Adrenal gland (tissue), 5 donors: ENCODE results near the gene CA10.

ENCODE experiments used
- CTCF ChIP-seq, 6 experiments: fragments of 450-650 bp in 4 of 6; fragments of 200-600 bp in 2 of 6; sonication (generic) in 1 of 6; IDR thresholded peaks; 1 replicate in 5 of 6; 2 replicates in 1 of 6; pipeline versions ENCODE4 v1.5.1 to v1.8.0; 2016 to 2021; ENCODE audit warnings: antibody characterized with exemption in 6 of 6, mild to moderate bottlenecking in 2 of 6, moderate library complexity in 1 of 6
- POLR2A ChIP-seq, 2 donors: fragments of 450-650 bp; IDR thresholded peaks; one replicate each; pipeline ENCODE4 v1.6.1; 2017; ENCODE audit warnings: antibody characterized with exemption in 2 of 2, mild to moderate bottlenecking in 2 of 2, moderate library complexity in 1 of 2
- donor health status: DM: no; HTN: no; CAD: no.

DNA sequence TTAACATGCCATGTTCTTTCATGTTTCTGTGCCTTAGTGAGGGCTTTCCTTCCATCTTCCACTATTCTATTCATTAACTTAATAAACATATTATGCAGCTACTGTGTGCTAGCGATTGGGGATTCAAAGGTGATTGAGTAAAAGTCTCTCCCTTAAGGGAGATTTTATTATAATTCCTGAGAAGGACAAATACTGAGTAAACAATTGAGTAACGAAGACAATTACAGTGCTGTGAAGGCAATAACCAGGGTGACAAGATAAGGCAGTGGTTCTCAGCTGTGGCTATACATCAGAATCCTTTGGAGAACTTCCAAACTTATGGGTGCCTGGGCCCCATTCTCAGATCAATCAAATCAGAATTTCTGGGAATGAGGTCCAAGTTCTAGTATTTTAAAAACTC is 353.3 kb downstream of the CA10 start:
- TF ChIP-seq CTCF (IDR thresholded peaks at IDR 0.05) (no peak), POLR2A (IDR thresholded peaks at IDR 0.05) (no peak)
